H1 (cell line): ENCODE measurements around the gene PLVAP. TPM values are rescaled to one million over a fixed set of nuclear protein-coding genes. Genes with fewer than 3 reads are reported as not detected.

ENCODE experiments used
- CTCF ChIA-PET: fragments of 300-600 bp; sonication (Branson Sonifier 250); formaldehyde crosslinking; loops from one replicate; lab custom pipeline; 2021; ENCODE audit not compliant: partially characterized antibody; lab: Charles Lee
- POLR2A ChIA-PET: fragments of 300-600 bp; sonication (Branson Sonifier 250); formaldehyde crosslinking; loops from one replicate; lab custom pipeline; 2021; ENCODE audit warnings: inconsistent platforms; ENCODE audit not compliant: partially characterized antibody; lab: Charles Lee
- DNase-seq, 2 experiments: peaks; one replicate each; pipeline versions ENCODE4 v3.0.0 to v3.0.0-alpha.2; 2010 to 2022; ENCODE audit warnings: low spot score in 2 of 2, low read depth in 1 of 2, mixed read lengths in 1 of 2
- FAIRE-seq: peaks from 2 replicates; lab custom pipeline; 2011; peaks lifted over from hg19 to GRCh38; lab: Jason Lieb, UNC
- H2AFZ ChIP-seq: 2 replicates; pipeline ENCODE4 v1.8.1; 2012; ENCODE audit warnings: low read length, inconsistent platforms
- H2AK5ac ChIP-seq: 2 replicates; pipeline ENCODE4 v1.6.1; 2013; ENCODE audit warnings: low read depth, low read length
- H2BK120ac ChIP-seq: replicated peaks from 2 replicates; pipeline ENCODE3; 2013; ENCODE audit warnings: low read depth, low read length, inconsistent platforms
- H2BK12ac ChIP-seq: 2 replicates; pipeline ENCODE4 v1.6.1; 2013; ENCODE audit warnings: low read depth, low read length
- H2BK15ac ChIP-seq: 2 replicates; pipeline ENCODE4 v1.6.1; 2013; ENCODE audit warnings: low read length
- H2BK20ac ChIP-seq: 2 replicates; pipeline ENCODE4 v1.6.1; 2013; ENCODE audit warnings: low read length
- H2BK5ac ChIP-seq: 2 replicates; pipeline ENCODE4 v1.6.1; 2013; ENCODE audit warnings: low read depth, low read length
- H3K14ac ChIP-seq: 2 replicates; pipeline ENCODE4 v1.6.1; 2013; ENCODE audit warnings: inconsistent platforms; ENCODE audit not compliant: insufficient read length
- H3K18ac ChIP-seq: 2 replicates; pipeline ENCODE4 v1.6.1; 2013; ENCODE audit warnings: low read length; ENCODE audit errors: extremely low read depth
- H3K23ac ChIP-seq: 2 replicates; pipeline ENCODE4 v1.6.1; 2013; ENCODE audit warnings: inconsistent platforms; ENCODE audit not compliant: insufficient read length
- H3K23me2 ChIP-seq: 2 replicates; pipeline ENCODE4 v1.6.1; 2013; ENCODE audit warnings: low read depth, low read length
- H3K27ac ChIP-seq: 2 replicates; pipeline ENCODE4 v1.6.1; 2011; ENCODE audit warnings: low read depth, low read length, inconsistent platforms
- H3K27me3 ChIP-seq, 4 experiments: replicated peaks in 1 of 4; 1 replicate in 1 of 4; 2 replicates in 3 of 4; pipeline versions ENCODE4 v1.6.1 to v1.8.1; 2011 to 2013; ENCODE audit warnings: low read length in 3 of 4, mild to moderate bottlenecking in 3 of 4, inconsistent platforms in 2 of 4, mixed read lengths in 2 of 4, moderate library complexity in 1 of 4; ENCODE audit not compliant: control insufficient read depth in 3 of 4, insufficient read depth in 3 of 4; ENCODE audit errors: extremely low read depth in 1 of 4
- H3K36me3 ChIP-seq, 4 experiments: 2 replicates each; pipeline versions ENCODE4 v1.6.1 to v1.8.1; 2011 to 2013; ENCODE audit warnings: mild to moderate bottlenecking in 4 of 4, low read length in 3 of 4, moderate library complexity in 2 of 4, control low read depth in 1 of 4, inconsistent platforms in 1 of 4; ENCODE audit not compliant: insufficient read depth in 4 of 4, control insufficient read depth in 2 of 4
- H3K4ac ChIP-seq: replicated peaks from 2 replicates; pipeline ENCODE3; 2013; ENCODE audit warnings: low read length, low read depth, mixed read lengths, inconsistent platforms; ENCODE audit not compliant: insufficient read length
- H3K4me1 ChIP-seq, 4 experiments: replicated peaks in 1 of 4; 1 replicate in 1 of 4; 2 replicates in 3 of 4; pipeline versions ENCODE4 v1.6.1 to v1.8.1; 2011 to 2013; ENCODE audit warnings: low read length in 3 of 4, inconsistent platforms in 2 of 4, mixed read lengths in 1 of 4; ENCODE audit not compliant: insufficient read depth in 4 of 4, control insufficient read depth in 3 of 4
- H3K4me2 ChIP-seq, 2 experiments: 2 replicates each; pipeline versions ENCODE4 v1.6.1 to v1.8.1; 2011 to 2013; ENCODE audit warnings: low read depth in 2 of 2, low read length in 2 of 2, control low read depth in 1 of 2, inconsistent platforms in 1 of 2, mild to moderate bottlenecking in 1 of 2; ENCODE audit not compliant: insufficient read depth in 1 of 2
- H3K4me3 ChIP-seq, 4 experiments: fragments of 200-600, 300-600 bp in 1 of 4; sonication (generic), shearing (Covaris generic), sonication (Bioruptor Twin) in 1 of 4; 2 replicates each; pipeline versions ENCODE4 v1.5.1 to v1.8.1; 2011 to 2016; ENCODE audit warnings: low read length in 4 of 4, low read depth in 3 of 4, control low read depth in 2 of 4, inconsistent platforms in 2 of 4, mild to moderate bottlenecking in 2 of 4, mixed read lengths in 1 of 4, moderate library complexity in 1 of 4; ENCODE audit not compliant: insufficient read depth in 2 of 4; ENCODE audit errors: extremely low read depth in 1 of 4
- H3K56ac ChIP-seq: replicated peaks from 2 replicates; pipeline ENCODE3; 2013; ENCODE audit warnings: low read depth, mild to moderate bottlenecking, mixed read lengths, low read length, inconsistent platforms; ENCODE audit not compliant: insufficient read length
- H3K79me1 ChIP-seq: 2 replicates; pipeline ENCODE4 v1.6.1; 2013; ENCODE audit warnings: low read depth, low read length, control low read depth
- H3K79me2 ChIP-seq, 2 experiments: 2 replicates each; pipeline versions ENCODE4 v1.6.1 to v1.8.1; 2012 to 2013; ENCODE audit warnings: low read length in 2 of 2, mild to moderate bottlenecking in 2 of 2, inconsistent platforms in 1 of 2; ENCODE audit not compliant: insufficient read depth in 2 of 2, control insufficient read depth in 1 of 2
- H3K9ac ChIP-seq, 4 experiments: replicated peaks in 1 of 4; 1 replicate in 1 of 4; 2 replicates in 3 of 4; pipeline versions ENCODE4 v1.6.1 to v1.8.1; 2011 to 2013; ENCODE audit warnings: low read depth in 3 of 4, low read length in 3 of 4, control low read depth in 2 of 4, mild to moderate bottlenecking in 2 of 4, moderate library complexity in 2 of 4, inconsistent platforms in 1 of 4; ENCODE audit errors: extremely low read depth in 1 of 4
- H3K9me3 ChIP-seq, 2 experiments: 2 replicates each; pipeline versions ENCODE4 v1.6.1 to v1.8.1; 2012 to 2013; ENCODE audit warnings: mild to moderate bottlenecking in 2 of 2, moderate library complexity in 2 of 2, control low read depth in 1 of 2, inconsistent platforms in 1 of 2, low read depth in 1 of 2, low read length in 1 of 2, mixed read lengths in 1 of 2; ENCODE audit not compliant: insufficient read depth in 2 of 2
- H4K20me1 ChIP-seq, 2 experiments: replicated peaks in 1 of 2; 2 replicates each; pipeline versions ENCODE3 to v1.8.1; 2011 to 2013; ENCODE audit warnings: inconsistent platforms in 2 of 2, low read length in 2 of 2, mild to moderate bottlenecking in 1 of 2; ENCODE audit not compliant: insufficient read depth in 2 of 2, control insufficient read depth in 1 of 2
- H4K5ac ChIP-seq: 2 replicates; pipeline ENCODE4 v1.6.1; 2013; ENCODE audit warnings: low read length, low read depth, mixed read lengths, inconsistent platforms; ENCODE audit not compliant: insufficient read length
- H4K8ac ChIP-seq: 2 replicates; pipeline ENCODE4 v1.8.0; 2013; ENCODE audit warnings: mild to moderate bottlenecking, moderate library complexity, low read length, inconsistent platforms; ENCODE audit not compliant: insufficient read depth; ENCODE audit errors: extremely low read depth
- H4K91ac ChIP-seq: replicated peaks from 2 replicates; pipeline ENCODE3; 2013; ENCODE audit warnings: low read length, mixed read lengths, inconsistent platforms; ENCODE audit not compliant: insufficient read length
- BACH1 ChIP-seq: IDR thresholded peaks from 2 replicates; pipeline ENCODE4 v1.6.1; 2012; ENCODE audit warnings: low read length, improper control_type of control experiment
- CHD2 ChIP-seq: IDR thresholded peaks from 2 replicates; pipeline ENCODE4 v1.6.1; 2012; ENCODE audit warnings: low read length, improper control_type of control experiment
- FOSL1 ChIP-seq: IDR thresholded peaks from 2 replicates; pipeline ENCODE4 v1.6.1; 2011; ENCODE audit warnings: mild to moderate bottlenecking, low read depth, low read length, moderate library complexity; ENCODE audit not compliant: insufficient read depth
- GABPA ChIP-seq: IDR thresholded peaks from 2 replicates; pipeline ENCODE4 v1.6.1; 2011; ENCODE audit warnings: mild to moderate bottlenecking, low read length, moderate library complexity, borderline replicate concordance; ENCODE audit not compliant: insufficient read depth
- GTF2F1 ChIP-seq: IDR thresholded peaks from 2 replicates; pipeline ENCODE4 v1.6.1; 2012; ENCODE audit warnings: low read depth, low read length, improper control_type of control experiment, borderline replicate concordance
- KDM5A ChIP-seq: fragments of 200-600 bp; IDR thresholded peaks from 2 replicates; pipeline ENCODE4 v1.7.1; 2012; ENCODE audit warnings: mild to moderate bottlenecking, low read length, inconsistent platforms, mixed read lengths
- NRF1 ChIP-seq: IDR thresholded peaks from 2 replicates; pipeline ENCODE4 v1.6.1; 2011; ENCODE audit warnings: mild to moderate bottlenecking, low read depth, low read length, improper control_type of control experiment
- SIX5 ChIP-seq: IDR thresholded peaks from 2 replicates; pipeline ENCODE4 v1.6.1; 2011; ENCODE audit warnings: mild to moderate bottlenecking, low read depth, low read length
- WGBS, 2 experiments: shearing (Covaris generic) in 1 of 2; methylation state at CpG; one replicate each; pipeline versions ENCODE4 v1.1.6 to v1.1.7; 2013 to 2015; ENCODE audit warnings: low lambda C conversion rate in 2 of 2, mixed read lengths in 2 of 2, inconsistent platforms in 1 of 2, low coverage in 1 of 2, missing lambda C conversion rate in 1 of 2; ENCODE audit not compliant: insufficient replicate concordance in 2 of 2, insufficient coverage in 1 of 2, insufficient read length in 1 of 2; ENCODE audit errors: extremely low coverage in 1 of 2, missing lambda C conversion rate in 1 of 2; 5-methylcytosine and 5-hydroxymethylcytosine counted together
- polyA plus RNA-seq, 7 experiments: library from polyadenylated mRNA; depleted of rRNA in 3 of 7; stranded (reverse) in 5 of 7; unstranded in 2 of 7; fragments of >200 nt in 5 of 7; fragments of 200-250 nt in 2 of 7; gene quantifications; 1 replicate in 5 of 7; 2 replicates in 1 of 7; 4 replicates in 1 of 7; pipeline versions ENCODE4 v1.2.1 to v1.2.3, GENCODE V29; 2011 to 2013; ENCODE audit warnings: missing spikeins in 2 of 7, mixed read lengths in 2 of 7
- total RNA-seq: library from RNA; stranded (reverse); fragmentation: NEBNext Ultra II Directional; extraction: Animal tissue kit (Norgen Biotek cat#: 25700); gene quantifications from 2 replicates; pipeline ENCODE4 v1.2.1, GENCODE V29; 2021
- TF ChIP-seq, protein P1 (sequence below): IDR thresholded peaks from 2 replicates; pipeline ENCODE4 v1.6.1; 2012; ENCODE audit warnings: low read length, inconsistent platforms
- TF ChIP-seq, protein P2 (sequence below): IDR thresholded peaks from 2 replicates; pipeline ENCODE4 v1.6.1; 2011; ENCODE audit warnings: low read depth, mild to moderate bottlenecking, low read length; ENCODE audit not compliant: insufficient read depth

Gene PLVAP
- total and polyA plus RNA-seq, 2 of the 8 experiments (the other 6 are each of a cell fraction or from before 2014, with no cell fraction given): 0.32 TPM; not detected in 1

DNA sequence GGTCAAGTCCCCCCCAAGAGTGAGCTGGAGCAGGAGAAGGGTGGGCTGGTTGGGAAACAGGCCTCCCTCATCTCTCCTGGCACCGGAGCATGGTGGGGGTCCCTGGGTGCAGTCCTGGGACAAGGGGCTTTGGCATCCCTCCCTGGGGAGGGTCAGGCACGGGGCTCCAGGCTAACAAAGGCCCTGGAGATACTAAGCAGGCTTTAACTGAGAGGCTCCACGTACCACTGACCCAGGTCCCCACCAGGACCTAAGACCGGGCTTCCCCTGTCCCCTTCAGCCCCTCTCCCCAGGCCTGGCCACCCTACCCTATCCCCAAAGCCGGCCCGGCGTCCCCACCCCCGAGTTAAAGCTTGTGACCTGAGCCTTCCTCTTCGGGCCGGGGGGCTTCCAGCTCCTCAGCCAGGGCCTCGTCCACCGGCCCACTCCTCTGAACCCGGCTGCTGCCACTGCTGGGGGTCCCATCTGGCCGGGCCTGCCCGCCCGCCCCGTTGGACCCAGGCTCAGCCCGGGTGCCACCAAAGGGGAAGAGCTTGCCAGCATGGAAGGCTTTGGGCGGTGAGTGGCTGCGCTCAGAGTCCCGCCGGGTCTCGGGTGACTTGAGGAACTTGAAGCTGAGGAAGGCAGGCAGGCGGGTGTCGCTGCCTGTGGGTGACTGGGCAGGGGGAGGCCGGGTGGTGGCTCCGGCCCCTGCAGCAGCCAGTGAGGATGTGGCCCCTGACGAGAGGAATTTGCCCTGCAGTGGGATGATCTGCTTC, 52.6 kb downstream of the PLVAP start:
- H2BK5ac ChIP-seq: no peak overlapping the region
- CTCF ChIA-PET: interaction anchor here (0.6 to 3.1 kb wide), 5 partner anchors 11 to 230 kb away, joined by 3 to 7 read pairs (median 4); partner anchors contain the start of gene ANO8
- 92% methylated on average over 22 of the region's 28 CpGs; no CpG with 5 or more reads in 1 of the 2 experiments for WGBS, 2 experiments
- TF ChIP-seq NRF1 (no peak), BACH1 (no peak), SIX5 (no peak), FOSL1 (no peak), CHD2 (no peak), KDM5A (no peak), GTF2F1 (no peak), GABPA (no peak)
- TF ChIP-seq, protein P1, sequence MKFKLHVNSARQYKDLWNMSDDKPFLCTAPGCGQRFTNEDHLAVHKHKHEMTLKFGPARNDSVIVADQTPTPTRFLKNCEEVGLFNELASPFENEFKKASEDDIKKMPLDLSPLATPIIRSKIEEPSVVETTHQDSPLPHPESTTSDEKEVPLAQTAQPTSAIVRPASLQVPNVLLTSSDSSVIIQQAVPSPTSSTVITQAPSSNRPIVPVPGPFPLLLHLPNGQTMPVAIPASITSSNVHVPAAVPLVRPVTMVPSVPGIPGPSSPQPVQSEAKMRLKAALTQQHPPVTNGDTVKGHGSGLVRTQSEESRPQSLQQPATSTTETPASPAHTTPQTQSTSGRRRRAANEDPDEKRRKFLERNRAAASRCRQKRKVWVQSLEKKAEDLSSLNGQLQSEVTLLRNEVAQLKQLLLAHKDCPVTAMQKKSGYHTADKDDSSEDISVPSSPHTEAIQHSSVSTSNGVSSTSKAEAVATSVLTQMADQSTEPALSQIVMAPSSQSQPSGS: no peak
- TF ChIP-seq, protein P2, sequence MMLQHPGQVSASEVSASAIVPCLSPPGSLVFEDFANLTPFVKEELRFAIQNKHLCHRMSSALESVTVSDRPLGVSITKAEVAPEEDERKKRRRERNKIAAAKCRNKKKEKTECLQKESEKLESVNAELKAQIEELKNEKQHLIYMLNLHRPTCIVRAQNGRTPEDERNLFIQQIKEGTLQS: no peak

More for the DNA sequence above, 52.6 kb downstream of the PLVAP start:
- H2BK120ac ChIP-seq: no peak overlapping the region
- no peak overlapping the region for H4K8ac ChIP-seq
- H3K14ac ChIP-seq: no peak overlapping the region
- H3K4me3 ChIP-seq: no peak overlapping the region
- H3K9ac ChIP-seq: no peak overlapping the region
- DNase-seq (no peak), FAIRE-seq (no peak)
- H3K23ac ChIP-seq: no peak overlapping the region
- peaks cover 3% of the 10 kb centered on the region in 2 experiments for H4K20me1 ChIP-seq
- H3K4ac ChIP-seq: no peak overlapping the region
- H2BK12ac ChIP-seq: no peak overlapping the region
- no peak overlapping the region for H3K27ac ChIP-seq
- H2AFZ ChIP-seq: no peak overlapping the region
- H3K4me1 ChIP-seq: peaks cover 0 to 21% (median 15%) of the 10 kb centered on the region in 4 experiments; a peak in 6 of 7 replicates
- no peaks in the 10 kb centered on the region; a peak in 1 of 7 replicates for H3K27me3 ChIP-seq
- H2BK20ac ChIP-seq: no peak overlapping the region
- H2AK5ac ChIP-seq: no peak overlapping the region
- H3K56ac ChIP-seq: no peak overlapping the region
- H3K36me3 ChIP-seq: peaks cover 0 to 31% (median 15%) of the 10 kb centered on the region in 4 experiments; a peak in 5 of 8 replicates
- no peaks in the 10 kb centered on the region for H3K9me3 ChIP-seq
- peaks cover 6% of the 10 kb centered on the region; the same call in 1 of the 2 replicates for H3K23me2 ChIP-seq
- no peak overlapping the region for H3K18ac ChIP-seq
- H3K4me2 ChIP-seq: no peak overlapping the region
- H4K91ac ChIP-seq: no peak overlapping the region
- POLR2A ChIA-PET: interaction anchor here (1.0 to 17.1 kb wide), 4 partner anchors 14 to 109 kb away, joined by 3 to 329 read pairs (median 52); partner anchors contain the start of genes ABHD8, ANO8, DDA1 and GTPBP3
- no peak overlapping the region for H2BK15ac ChIP-seq
- H3K79me2 ChIP-seq: no peaks in the 10 kb centered on the region
- no peak overlapping the region for H4K5ac ChIP-seq
- peaks cover 2% of the 10 kb centered on the region; the same call in 1 of the 2 replicates for H3K79me1 ChIP-seq
